ENCODE measurements around the gene OR2T8. TPM values are rescaled to one million over a fixed set of nuclear protein-coding genes. Genes with fewer than 3 reads are reported as not detected.

The OR2T8 gene
- total RNA-seq, 1 experiment from 2014 or later: not detected

GRCh38 chr1:247966532-247967204 lies 46.6 kb downstream of the OR2T8 start:
- H3K4me1 ChIP-seq (ENCODE audit: control insufficient read depth in 1 of 2, insufficient read depth in 2 of 2, low read length in 2 of 2): no peaks in the 10 kb centered on the region
- no peak overlapping the region for H3K9ac ChIP-seq (ENCODE audit: low read length)
- no peaks in the 10 kb centered on the region for H3K79me2 ChIP-seq (ENCODE audit: insufficient read depth, low read length)
- intact Hi-C loops (cut with micrococcal nuclease): no loop called here
- no peak overlapping the region for H3K4me2 ChIP-seq (ENCODE audit: low read length)
- H3K36me3 ChIP-seq (ENCODE audit: control insufficient read depth in 1 of 2, insufficient read depth in 2 of 2, low read length in 2 of 2): no peaks in the 10 kb centered on the region
- no TSS peak for BruUV-seq (replicated peaks)
- ATAC-seq: no peak
- ChIA-PET CTCF (no interaction called here), RAD21 (ENCODE audit: low non-redundant PET in 1 of 2, low total read pairs in 2 of 2, uncharacterized antibody in 2 of 2, unreplicated experiment in 2 of 2) (no interaction called here), POLR2A (no interaction called here)
- no peaks in the 10 kb centered on the region for H3K27me3 ChIP-seq (ENCODE audit: insufficient read depth, low read length)
- H4K20me1 ChIP-seq (ENCODE audit: insufficient read depth): no peaks in the 10 kb centered on the region
- no peak overlapping the region for H3K4me3 ChIP-seq (replicated peaks in 1 of 2; ENCODE audit: low read depth in 1 of 2, low read length in 2 of 2)
- H3K9me3 ChIP-seq (ENCODE audit: control insufficient read depth in 1 of 2, insufficient read depth in 1 of 2, low read depth in 1 of 2, low read length in 2 of 2): peaks cover 3 to 16% of the 10 kb centered on the region in 2 experiments; a peak in 2 of 4 replicates
- no peak overlapping the region for H2AFZ ChIP-seq (ENCODE audit: low read depth, low read length, poor library complexity, severe bottlenecking)
- DNase-seq (ENCODE audit: low read depth, low spot score): no peak
- no peak for TF ChIP-seq CBX3 (IDR thresholded peaks at IDR 0.05; ENCODE audit: low read depth)
- no peak for TF ChIP-seq MAX (IDR thresholded peaks at IDR 0.05)
- TF ChIP-seq ZFX (IDR thresholded peaks at IDR 0.05): no peak
- TF ChIP-seq SP1 (IDR thresholded peaks at IDR 0.05; ENCODE audit: low read depth): no peak
- TF ChIP-seq RAD21 (IDR thresholded peaks at IDR 0.05; ENCODE audit: low read depth): no peak
- TF ChIP-seq CEBPB (IDR thresholded peaks at IDR 0.05; ENCODE audit: low read depth): no peak
- TF ChIP-seq YY1 (IDR thresholded peaks at IDR 0.05; ENCODE audit: extremely low read depth, insufficient replicate concordance, low read depth, low read length): no peak
- TF ChIP-seq EZH2phosphoT487 (IDR thresholded peaks at IDR 0.05; ENCODE audit: borderline replicate concordance): no peak
- TF ChIP-seq POLR2A (IDR thresholded peaks at IDR 0.05; ENCODE audit: borderline replicate concordance, extremely low read depth, insufficient read depth, insufficient read length): no peak
- TF ChIP-seq EZH2 (IDR thresholded peaks at IDR 0.05): no peak
- no peak for TF ChIP-seq POLR2AphosphoS5 (IDR thresholded peaks at IDR 0.05; ENCODE audit: low read depth, low read length)
- no peak for TF ChIP-seq EGR1 (IDR thresholded peaks at IDR 0.05; ENCODE audit: low read depth)
- H3K9me2 ChIP-seq (ENCODE audit: insufficient read depth): no peaks in the 10 kb centered on the region
- H3K27ac ChIP-seq (ENCODE audit: low read depth, low read length): no peak overlapping the region

Other genes starting within 250 kb of the OR2T8 start
- not detected for gene OR13G1, start 240.5 kb upstream of the OR2T8 start, total RNA-seq (2021; ENCODE audit: unreplicated experiment)
- gene OR6F1, start 203.6 kb upstream of the OR2T8 start, total RNA-seq (2021; ENCODE audit: unreplicated experiment): not detected
- not detected for gene OR14K1, start 181.6 kb upstream of the OR2T8 start, total RNA-seq (2021; ENCODE audit: unreplicated experiment)
- not detected for gene OR14A2, start 172.1 kb upstream of the OR2T8 start, total RNA-seq (2021; ENCODE audit: unreplicated experiment)
- gene OR1C1, start 159.7 kb upstream of the OR2T8 start, total RNA-seq (2021; ENCODE audit: unreplicated experiment): not detected
- not detected for gene OR14A16, start 96.1 kb upstream of the OR2T8 start, total RNA-seq (2021; ENCODE audit: unreplicated experiment)
- not detected for gene OR11L1, start 78.4 kb upstream of the OR2T8 start, total RNA-seq (2021; ENCODE audit: unreplicated experiment)
- gene TRIM58, start 63.1 kb upstream of the OR2T8 start, total RNA-seq (2021; ENCODE audit: unreplicated experiment): not detected
- not detected for gene OR2W3, start 24.7 kb upstream of the OR2T8 start, total RNA-seq (2021; ENCODE audit: unreplicated experiment)
- gene OR2AJ1, start 4.6 kb downstream of the OR2T8 start, total RNA-seq (2021; ENCODE audit: unreplicated experiment): not detected
- gene OR2L8, start 28.6 kb downstream of the OR2T8 start, total RNA-seq (2021; ENCODE audit: unreplicated experiment): not detected
- not detected for gene OR2AK2, start 45.0 kb downstream of the OR2T8 start, total RNA-seq (2021; ENCODE audit: unreplicated experiment)
- not detected for gene OR2L5, start 93.4 kb downstream of the OR2T8 start, total RNA-seq (2021; ENCODE audit: unreplicated experiment)
- gene OR2L2, start 109.8 kb downstream of the OR2T8 start, total RNA-seq (2021; ENCODE audit: unreplicated experiment): not detected
- gene OR2L3, start 126.6 kb downstream of the OR2T8 start, total RNA-seq (2021; ENCODE audit: unreplicated experiment): not detected
- not detected for gene OR2L13, start 174.9 kb downstream of the OR2T8 start, total RNA-seq (2021; ENCODE audit: unreplicated experiment)
- gene OR2M5, start 224.9 kb downstream of the OR2T8 start, total RNA-seq (2021; ENCODE audit: unreplicated experiment): not detected